ENCODE measurements around the gene CD81.

- TF ChIP-seq CTCF (IDR thresholded peaks at IDR 0.05) = no peak
- TF ChIP-seq POLR2A (IDR thresholded peaks at IDR 0.05) = no peak
Observed at GRCh38 chr11:2417856-2418692, 41.0 kb downstream of the CD81 start.

All from thyroid gland (tissue), 4 donors.